GM19351 (cell line): ENCODE data around the gene TMEM190.

Experiments
- ATAC-seq: cut with Tn5 transposase; IDR thresholded peaks from one replicate; pipeline ENCODE4 v1.9.1; 2021; ENCODE audit warnings: mild to moderate bottlenecking, moderate library complexity; ENCODE audit not compliant: unreplicated experiment

Gene TMEM190

GRCh38 chr19:55350620-55351315 lies 25.9 kb upstream of the TMEM190 start:
- ATAC-seq = no peak

GRCh38 chr19:55352040-55352439 lies 24.6 kb upstream of the TMEM190 start:
- no peak for ATAC-seq

GRCh38 chr19:55352549-55353145 lies 24.0 kb upstream of the TMEM190 start:
- no peak for ATAC-seq

GRCh38 chr19:55353356-55353802 lies 23.2 kb upstream of the TMEM190 start:
- no peak for ATAC-seq

- ATAC-seq = no peak
Observed at GRCh38 chr19:55353803-55354697, 22.6 kb upstream of the TMEM190 start.

- ATAC-seq = no peak
Observed at GRCh38 chr19:55354698-55355212, 21.9 kb upstream of the TMEM190 start, which contains the start of gene COX6B2. COX6B2 (minus strand) TSS chr19:55354719; CDS start chr19:55354521, 198 bp downstream.

GRCh38 chr19:55355213-55355821 lies 21.3 kb upstream of the TMEM190 start:
- no peak for ATAC-seq

GRCh38 chr19:55358493-55358892 lies 18.1 kb upstream of the TMEM190 start:
- ATAC-seq = no peak

GRCh38 chr19:55358943-55359908 lies 17.4 kb upstream of the TMEM190 start:
- no peak for ATAC-seq

GRCh38 chr19:55360902-55361301 lies 15.7 kb upstream of the TMEM190 start:
- no peak for ATAC-seq

GRCh38 chr19:55362174-55362989 lies 14.2 kb upstream of the TMEM190 start:
- ATAC-seq = no peak

GRCh38 chr19:55362990-55363716 lies 13.5 kb upstream of the TMEM190 start, which contains the start of gene GARIN5B:
GARIN5B (minus strand) TSS chr19:55363260; CDS start chr19:55363066, 194 bp downstream.
- no peak for ATAC-seq

- ATAC-seq = no peak
Observed at GRCh38 chr19:55365245-55365644, 11.4 kb upstream of the TMEM190 start.

GRCh38 chr19:55365964-55366363 lies 10.7 kb upstream of the TMEM190 start:
- ATAC-seq = no peak

GRCh38 chr19:55366790-55367189 lies 9.8 kb upstream of the TMEM190 start:
- no peak for ATAC-seq

GRCh38 chr19:55368106-55368505 lies 8.5 kb upstream of the TMEM190 start:
- no peak for ATAC-seq

GRCh38 chr19:55368701-55369563 lies 7.7 kb upstream of the TMEM190 start:
- no peak for ATAC-seq
